Heart right ventricle (tissue), 16 donors: ENCODE data around the gene SPRN. TPM values are rescaled to one million over a fixed set of nuclear protein-coding genes. Genes with fewer than 3 reads are reported as not detected.

Experiments
- ATAC-seq, 8 donors: fragments of 200-7000 bp; cut with Tn5 transposase; one replicate each; pipeline ENCODE4 v1.9.1; 2020; ENCODE audit warnings: mild to moderate bottlenecking in 8 of 8, moderate library complexity in 8 of 8, moderate number of reproducible peaks in 1 of 8
- DNase-seq, 2 donors: peaks; one replicate each; pipeline ENCODE4 v3.0.0-alpha.2; 2020
- H3K27ac ChIP-seq, 10 donors: fragments of 200-600 bp; sonication (generic) in 2 of 10; one replicate each; pipeline versions ENCODE4 v1.5.0 to v1.8.0; 2020 to 2022; ENCODE audit warnings: mild to moderate bottlenecking in 3 of 10
- H3K27me3 ChIP-seq, 7 donors: fragments of 200-600 bp; one replicate each; pipeline ENCODE4 v1.8.0; 2021 to 2022; ENCODE audit warnings: mild to moderate bottlenecking in 2 of 7
- H3K36me3 ChIP-seq, 9 donors: fragments of 200-600 bp; sonication (generic) in 1 of 9; one replicate each; pipeline versions ENCODE4 v1.5.0 to v1.8.0; 2020 to 2022; ENCODE audit warnings: mild to moderate bottlenecking in 2 of 9
- H3K4me1 ChIP-seq, 9 donors: fragments of 200-600 bp; sonication (generic) in 1 of 9; one replicate each; pipeline versions ENCODE4 v1.5.0 to v1.8.0; 2020 to 2022; ENCODE audit warnings: mild to moderate bottlenecking in 4 of 9
- H3K4me3 ChIP-seq, 10 donors: fragments of 200-600 bp; sonication (generic) in 2 of 10; one replicate each; pipeline versions ENCODE4 v1.5.0 to v1.8.0; 2020 to 2022; ENCODE audit warnings: mild to moderate bottlenecking in 7 of 10, moderate library complexity in 2 of 10
- H3K9me3 ChIP-seq, 11 donors: fragments of 200-600 bp in 10 of 11; sonication (generic) in 2 of 11; one replicate each; pipeline versions ENCODE4 v1.5.0 to v1.8.0; 2013 to 2022; ENCODE audit warnings: mild to moderate bottlenecking in 2 of 11, control low read depth in 1 of 11, moderate library complexity in 1 of 11
- WGBS, 2 donors: extraction: QIAGEN DNeasy Blood & Tissue Kit; methylation state at CpG; one replicate each; pipeline ENCODE4 v1.1.7; 2013; ENCODE audit warnings: inconsistent platforms in 1 of 2; 5-methylcytosine and 5-hydroxymethylcytosine counted together
- intact Hi-C, 10 donors: fragments of 100-400 bp; cut with DNase I; formaldehyde crosslinking; loops; one replicate each; pipeline versions ENCODE4 v1.11.1 to v1.14.2; 2022
- microRNA-seq, 2 donors: library from miRNA; unstranded; fragments of <30 nt; microRNA quantifications; one replicate each; pipeline ENCODE4 v1.2.0, GENCODE V29; 2021
- polyA plus RNA-seq, 2 donors: library from polyadenylated mRNA; stranded (reverse); fragments of 200-250 nt; gene quantifications; one replicate each; pipeline ENCODE4 v1.2.3, GENCODE V29; 2013
- total RNA-seq, 10 donors: library from RNA; stranded (reverse); fragmentation: NEBNext Ultra II Directional in 3 of 10; extraction: Animal tissue kit (Norgen Biotek cat#: 25700) in 3 of 10; gene quantifications; one replicate each; pipeline versions ENCODE4 v1.2.1 to v1.2.4, GENCODE V29; 2021 to 2023
- TF ChIP-seq, protein P1 (sequence below), 9 donors: fragments of 200-600 bp; sonication (generic) in 2 of 9; IDR thresholded peaks; one replicate each; pipeline versions ENCODE4 v1.5.0 to v1.8.0; 2021 to 2022; ENCODE audit warnings: antibody characterized with exemption in 9 of 9, mild to moderate bottlenecking in 5 of 9, moderate library complexity in 1 of 9
- donor health status: Arrhythmogenic right ventricular cardiomyopathy.
- donor health status: ischemic (EF 13 %, LVEDD 7.1; RV severe dilation, severe dysfunction).
- donor health status: healthy with polysubstance abuse.
- donor health status: DM: no; HTN: yes; CAD: no.
- donor health status: DM: no; HTN: no; CAD: no.
- donor health status: ischemic (EF 25% LVEDD 6.9; RV normal size, moderate dysfunction).
- donor health status: ischemic (EF 25% LVEDD 5.7; RV mildly dilated, moderate dysfunction).
- donor health status: healthy.
- donor health status: DM: yes; HTN: yes; CAD: no.
- donor health status: Ischemic cardiomyopathy.
- donor health status: ischemic (EF 35%, LVEDD 5.7; RV mildly dilated, moderate dysfunction).
- donor health status: nonischemic (EF 11% LVEDD 7.7; RV severe dilation, severe dysfunction).
- donor health status: DM: yes; HTN: yes; CAD: no.
- donor health status: PGD.
- donor health status: ischemic (EF 29% LVEDD 5.4; RV normal size, mild dysfunction).
- donor health status: nonischemic (EF 23%, LVEDD 6.1; RV moderate dilation, normal function).

SPRN gene
- total and polyA plus RNA-seq, 12 donors = 0.07 to 0.22 (median 0.09) TPM; not detected in 9

GRCh38 chr10:133372507-133372906 lies 51.9 kb downstream of the SPRN start:
- Histone ChIP-seq H3K27ac (no peak overlapping the region), H3K9me3 (no peaks in the 10 kb centered on the region), H3K36me3 (peaks cover 0 to 42% (median 26%) of the 10 kb centered on the region in 9 donors), H3K4me3 (peak overlapping the region in 9 of 10 donors; percentile 70 to 94 (median 79)), H3K4me1 (peaks cover 4 to 22% (median 15%) of the 10 kb centered on the region in 9 donors), H3K27me3 (no peaks in the 10 kb centered on the region)
- 37 to 44% methylated on average over 19 to 20 of the region's 20 CpGs for WGBS, 2 donors
- ATAC-seq (peak in 2 of 8 donors; percentile 3 to 34), DNase-seq (no peak)
- TF ChIP-seq, protein P1, sequence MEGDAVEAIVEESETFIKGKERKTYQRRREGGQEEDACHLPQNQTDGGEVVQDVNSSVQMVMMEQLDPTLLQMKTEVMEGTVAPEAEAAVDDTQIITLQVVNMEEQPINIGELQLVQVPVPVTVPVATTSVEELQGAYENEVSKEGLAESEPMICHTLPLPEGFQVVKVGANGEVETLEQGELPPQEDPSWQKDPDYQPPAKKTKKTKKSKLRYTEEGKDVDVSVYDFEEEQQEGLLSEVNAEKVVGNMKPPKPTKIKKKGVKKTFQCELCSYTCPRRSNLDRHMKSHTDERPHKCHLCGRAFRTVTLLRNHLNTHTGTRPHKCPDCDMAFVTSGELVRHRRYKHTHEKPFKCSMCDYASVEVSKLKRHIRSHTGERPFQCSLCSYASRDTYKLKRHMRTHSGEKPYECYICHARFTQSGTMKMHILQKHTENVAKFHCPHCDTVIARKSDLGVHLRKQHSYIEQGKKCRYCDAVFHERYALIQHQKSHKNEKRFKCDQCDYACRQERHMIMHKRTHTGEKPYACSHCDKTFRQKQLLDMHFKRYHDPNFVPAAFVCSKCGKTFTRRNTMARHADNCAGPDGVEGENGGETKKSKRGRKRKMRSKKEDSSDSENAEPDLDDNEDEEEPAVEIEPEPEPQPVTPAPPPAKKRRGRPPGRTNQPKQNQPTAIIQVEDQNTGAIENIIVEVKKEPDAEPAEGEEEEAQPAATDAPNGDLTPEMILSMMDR (IDR thresholded peaks at IDR 0.05) = no peak
- intact Hi-C loops = no loop called here

Small RNA genes within 50 kb of the gene (microRNA-seq; reads per million reads assigned to microRNA genes)
- 0.51 to 0.60 reads per million in 2 donors for gene MIR3944

Other genes with a start within 250 kb of the SPRN start
- not detected for gene UTF1, start 194.4 kb downstream of the SPRN start, total RNA-seq
- gene UTF1, start 194.4 kb downstream of the SPRN start, polyA plus RNA-seq = not detected
- gene VENTX, start 186.8 kb downstream of the SPRN start, total RNA-seq = 1 to 10 TPM in 1 of 10 donors, under 1 TPM in 8, not detected in 1; 0.19 to 1.5 (median 0.42) TPM
- 1 to 10 TPM in 1 of 2 donors, under 1 TPM in 1; 0.83 to 1.3 TPM for gene VENTX, start 186.8 kb downstream of the SPRN start, polyA plus RNA-seq
- gene ADAM8, start 147.8 kb downstream of the SPRN start, total RNA-seq = 1 to 10 TPM; 1.1 to 6.5 (median 1.7) TPM
- gene ADAM8, start 147.8 kb downstream of the SPRN start, polyA plus RNA-seq = 1 to 10 TPM in 1 of 2 donors, under 1 TPM in 1; 0.88 to 1.4 TPM
- 10 to 100 TPM; 31.5 to 48.3 (median 36.9) TPM for gene TUBGCP2, start 115.8 kb downstream of the SPRN start, total RNA-seq
- 10 to 100 TPM; 37.5 to 77.6 TPM for gene TUBGCP2, start 115.8 kb downstream of the SPRN start, polyA plus RNA-seq
- gene ZNF511, start 115.7 kb downstream of the SPRN start, total RNA-seq = 10 to 100 TPM; 30.6 to 54.6 (median 43.5) TPM
- 100 to 1,000 TPM in 1 of 2 donors, 10 to 100 TPM in 1; 38.7 to 129 TPM for gene ZNF511, start 115.7 kb downstream of the SPRN start, polyA plus RNA-seq
- under 1 TPM in 1 of 10 donors, not detected in 9; 0.77 TPM for gene CALY, start 87.7 kb downstream of the SPRN start, total RNA-seq
- under 1 TPM in 1 of 2 donors, not detected in 1; 0.09 TPM for gene CALY, start 87.7 kb downstream of the SPRN start, polyA plus RNA-seq
- gene PRAP1, start 77.3 kb downstream of the SPRN start, total RNA-seq = not detected
- not detected for gene PRAP1, start 77.3 kb downstream of the SPRN start, polyA plus RNA-seq
- 10 to 100 TPM in 2 of 10 donors, 1 to 10 TPM in 8; 2.0 to 13.5 (median 5.1) TPM for gene FUOM, start 66.6 kb downstream of the SPRN start, total RNA-seq
- 10 to 100 TPM; 16.5 to 17.0 TPM for gene FUOM, start 66.6 kb downstream of the SPRN start, polyA plus RNA-seq
- 100 to 1,000 TPM; 180 to 275 (median 225) TPM for gene ECHS1, start 51.3 kb downstream of the SPRN start, total RNA-seq
- gene ECHS1, start 51.3 kb downstream of the SPRN start, polyA plus RNA-seq = 100 to 1,000 TPM; 117 to 124 TPM
- gene PAOX, start 45.4 kb downstream of the SPRN start, total RNA-seq = 1 to 10 TPM; 1.5 to 4.4 (median 2.5) TPM
- gene PAOX, start 45.4 kb downstream of the SPRN start, polyA plus RNA-seq = 1 to 10 TPM; 3.8 to 4.1 TPM
- gene MTG1, start 30.5 kb downstream of the SPRN start, total RNA-seq = 10 to 100 TPM; 17.4 to 28.0 (median 22.1) TPM
- 10 to 100 TPM; 34.2 to 36.2 TPM for gene MTG1, start 30.5 kb downstream of the SPRN start, polyA plus RNA-seq
- gene SCART1, start 29.3 kb upstream of the SPRN start, total RNA-seq = 1 to 10 TPM in 1 of 10 donors, under 1 TPM in 9; 0.15 to 1.5 (median 0.58) TPM
- under 1 TPM; 0.17 to 0.66 TPM for gene SCART1, start 29.3 kb upstream of the SPRN start, polyA plus RNA-seq
- gene CYP2E1, start 102.7 kb upstream of the SPRN start, total RNA-seq = 1 to 10 TPM in 5 of 10 donors, under 1 TPM in 3, not detected in 2; 0.47 to 2.0 (median 1.2) TPM
- under 1 TPM; 0.49 to 0.80 TPM for gene CYP2E1, start 102.7 kb upstream of the SPRN start, polyA plus RNA-seq
- 1 to 10 TPM in 1 of 10 donors, under 1 TPM in 5, not detected in 4; 0.16 to 1.9 (median 0.35) TPM for gene SYCE1, start 141.0 kb upstream of the SPRN start, total RNA-seq
- gene SYCE1, start 141.0 kb upstream of the SPRN start, polyA plus RNA-seq = under 1 TPM in 1 of 2 donors, not detected in 1; 0.44 TPM
- gene FRG2B, start 202.2 kb upstream of the SPRN start, total RNA-seq = not detected
- not detected for gene FRG2B, start 202.2 kb upstream of the SPRN start, polyA plus RNA-seq